NB4 (cell line): ENCODE data around the gene SEPTIN11.
"Not testable (repeated sequence)": the region's sequence is repeated elsewhere in the genome, so short reads cannot be mapped to it uniquely, and the experiment has no call there.

Experiments used
- DNase-seq: peaks from one replicate; pipeline ENCODE4 v3.0.0; 2010; ENCODE audit warnings: low read depth
- H3K4me3 ChIP-seq: one replicate; pipeline ENCODE4 v1.5.1; 2011; ENCODE audit warnings: mild to moderate bottlenecking, low read depth, low read length, moderate library complexity
- MYC ChIP-seq: IDR thresholded peaks from 2 replicates; pipeline ENCODE4 v1.6.1; 2011; ENCODE audit warnings: low read depth, low read length
- POLR2A ChIP-seq: IDR thresholded peaks from 2 replicates; pipeline ENCODE4 v1.6.1; 2011; ENCODE audit warnings: mild to moderate bottlenecking; ENCODE audit not compliant: insufficient read length; ENCODE audit errors: extremely low read depth
- TF ChIP-seq, protein P1 (sequence below): IDR thresholded peaks from one replicate; pipeline ENCODE4 v1.5.1; 2012; ENCODE audit warnings: low read depth, low read length
- TF ChIP-seq, protein P2 (sequence below): IDR thresholded peaks from 2 replicates; pipeline ENCODE4 v1.6.1; 2011; ENCODE audit warnings: low read depth, low read length

Gene SEPTIN11

DNA sequence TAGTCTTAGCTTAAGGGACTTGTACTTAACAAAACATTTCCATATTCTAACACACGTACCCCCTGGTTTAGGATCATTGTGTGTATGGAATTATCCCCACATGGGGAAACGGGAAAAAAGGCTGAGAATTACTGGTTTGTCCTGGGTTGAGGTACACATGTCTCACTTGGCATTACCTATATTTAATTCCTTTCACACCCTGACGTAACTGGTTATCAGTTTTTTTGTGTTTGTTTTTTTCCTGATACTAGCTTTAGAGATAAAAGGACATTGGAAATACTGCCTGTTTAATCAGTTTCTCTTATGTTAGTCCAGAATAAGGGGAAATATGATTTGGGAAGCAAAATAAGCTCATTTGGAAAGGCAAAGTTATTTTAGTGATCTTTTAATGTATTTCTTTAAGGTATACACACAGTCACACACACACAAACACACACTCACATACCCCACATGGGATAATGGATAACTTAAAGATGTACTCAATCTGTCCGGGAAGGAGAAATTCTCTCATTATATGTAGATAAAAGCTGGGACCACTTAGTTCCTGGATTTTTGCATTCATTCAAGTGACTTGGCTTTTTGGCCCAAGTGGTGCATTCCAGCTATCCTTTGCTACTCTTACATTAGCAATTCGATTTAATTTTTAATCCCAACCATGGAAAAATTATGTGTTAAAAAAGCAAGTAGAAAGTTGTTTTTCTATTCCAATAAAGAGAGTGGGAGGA, 13.0 kb downstream of the SEPTIN11 start:
- no peak for DNase-seq
- TF ChIP-seq, protein P1, sequence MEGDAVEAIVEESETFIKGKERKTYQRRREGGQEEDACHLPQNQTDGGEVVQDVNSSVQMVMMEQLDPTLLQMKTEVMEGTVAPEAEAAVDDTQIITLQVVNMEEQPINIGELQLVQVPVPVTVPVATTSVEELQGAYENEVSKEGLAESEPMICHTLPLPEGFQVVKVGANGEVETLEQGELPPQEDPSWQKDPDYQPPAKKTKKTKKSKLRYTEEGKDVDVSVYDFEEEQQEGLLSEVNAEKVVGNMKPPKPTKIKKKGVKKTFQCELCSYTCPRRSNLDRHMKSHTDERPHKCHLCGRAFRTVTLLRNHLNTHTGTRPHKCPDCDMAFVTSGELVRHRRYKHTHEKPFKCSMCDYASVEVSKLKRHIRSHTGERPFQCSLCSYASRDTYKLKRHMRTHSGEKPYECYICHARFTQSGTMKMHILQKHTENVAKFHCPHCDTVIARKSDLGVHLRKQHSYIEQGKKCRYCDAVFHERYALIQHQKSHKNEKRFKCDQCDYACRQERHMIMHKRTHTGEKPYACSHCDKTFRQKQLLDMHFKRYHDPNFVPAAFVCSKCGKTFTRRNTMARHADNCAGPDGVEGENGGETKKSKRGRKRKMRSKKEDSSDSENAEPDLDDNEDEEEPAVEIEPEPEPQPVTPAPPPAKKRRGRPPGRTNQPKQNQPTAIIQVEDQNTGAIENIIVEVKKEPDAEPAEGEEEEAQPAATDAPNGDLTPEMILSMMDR: no peak
- TF ChIP-seq, protein P2, sequence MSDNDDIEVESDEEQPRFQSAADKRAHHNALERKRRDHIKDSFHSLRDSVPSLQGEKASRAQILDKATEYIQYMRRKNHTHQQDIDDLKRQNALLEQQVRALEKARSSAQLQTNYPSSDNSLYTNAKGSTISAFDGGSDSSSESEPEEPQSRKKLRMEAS: no peak
- no peak for TF ChIP-seq POLR2A
- no peak for TF ChIP-seq MYC
- H3K4me3 ChIP-seq: no peak overlapping the region

DNA sequence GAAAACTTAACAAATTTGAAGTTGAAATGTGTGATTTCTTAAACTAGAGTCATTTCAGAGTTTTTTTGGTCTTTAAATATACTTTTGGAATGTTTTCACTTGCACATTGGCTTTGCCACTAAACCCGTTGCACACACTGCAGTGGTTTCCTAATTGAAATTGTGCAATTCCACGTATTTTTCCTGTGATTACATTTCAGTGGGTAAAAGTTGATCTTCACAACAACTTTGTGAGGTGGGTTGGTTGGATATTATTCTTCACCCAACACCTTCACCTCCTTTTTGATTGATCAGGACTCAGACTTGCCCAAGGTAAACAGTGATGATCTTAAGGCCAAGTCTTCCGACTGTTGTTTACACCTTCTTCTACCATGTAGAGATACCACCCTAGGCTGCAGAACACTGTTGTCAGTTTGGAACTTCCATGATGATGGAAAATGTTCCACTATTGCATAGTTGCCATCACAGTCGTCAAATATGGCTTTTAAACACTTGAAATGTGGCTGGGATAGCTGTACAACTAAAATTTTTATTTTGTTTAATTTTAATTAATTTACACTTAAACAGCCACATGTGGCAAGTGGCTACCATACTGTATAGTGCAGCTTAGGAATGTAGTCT, 13.7 kb downstream of the SEPTIN11 start:
- no peak overlapping the region for H3K4me3 ChIP-seq
- no peak for TF ChIP-seq POLR2A
- TF ChIP-seq, protein P1: no peak
- no peak for TF ChIP-seq MYC
- TF ChIP-seq, protein P2: no peak
- no peak for DNase-seq

DNA sequence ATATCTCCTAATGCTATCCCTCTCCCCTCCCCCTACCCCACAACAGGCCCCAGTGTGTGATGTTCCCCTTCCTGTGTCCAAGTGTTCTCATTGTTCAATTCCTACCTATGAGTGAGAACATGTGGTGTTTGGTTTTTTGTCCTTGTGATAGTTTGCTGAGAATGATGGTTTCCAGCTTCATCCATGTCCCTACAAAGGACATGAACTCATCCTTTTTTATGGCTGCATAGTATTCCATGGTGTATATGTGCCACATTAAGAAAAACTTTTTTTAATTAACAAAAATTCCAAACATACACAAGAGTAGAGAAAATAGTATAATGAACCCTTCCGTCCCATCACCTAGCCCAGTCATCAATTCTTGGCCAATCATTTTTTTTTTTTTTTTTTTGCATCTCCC, 14.4 kb downstream of the SEPTIN11 start:
- not testable (repeated sequence) for H3K4me3 ChIP-seq, DNase-seq

DNA sequence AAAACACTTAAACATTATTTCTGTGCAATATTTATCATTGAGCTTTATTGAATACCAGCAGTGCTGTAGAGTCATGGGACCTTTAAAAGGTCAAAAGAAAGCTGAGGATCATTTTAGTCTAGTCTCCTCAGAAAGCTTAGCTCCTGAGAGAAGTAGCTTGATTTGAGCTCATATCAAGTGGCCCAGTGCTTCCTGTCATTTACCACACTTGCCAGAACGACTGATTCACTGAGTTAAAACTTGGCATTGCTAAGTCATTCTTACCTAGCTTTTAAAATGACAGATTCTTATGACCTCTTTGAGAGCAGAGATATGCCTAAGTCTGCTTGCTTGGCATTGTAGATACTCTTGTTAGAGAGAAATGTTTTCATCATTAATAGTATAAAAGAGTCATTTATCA, 15.2 kb downstream of the SEPTIN11 start:
- DNase-seq: no peak
- no peak overlapping the region for H3K4me3 ChIP-seq
- TF ChIP-seq POLR2A: no peak
- TF ChIP-seq MYC: no peak
- TF ChIP-seq, protein P2: no peak
- TF ChIP-seq, protein P1: no peak

DNA sequence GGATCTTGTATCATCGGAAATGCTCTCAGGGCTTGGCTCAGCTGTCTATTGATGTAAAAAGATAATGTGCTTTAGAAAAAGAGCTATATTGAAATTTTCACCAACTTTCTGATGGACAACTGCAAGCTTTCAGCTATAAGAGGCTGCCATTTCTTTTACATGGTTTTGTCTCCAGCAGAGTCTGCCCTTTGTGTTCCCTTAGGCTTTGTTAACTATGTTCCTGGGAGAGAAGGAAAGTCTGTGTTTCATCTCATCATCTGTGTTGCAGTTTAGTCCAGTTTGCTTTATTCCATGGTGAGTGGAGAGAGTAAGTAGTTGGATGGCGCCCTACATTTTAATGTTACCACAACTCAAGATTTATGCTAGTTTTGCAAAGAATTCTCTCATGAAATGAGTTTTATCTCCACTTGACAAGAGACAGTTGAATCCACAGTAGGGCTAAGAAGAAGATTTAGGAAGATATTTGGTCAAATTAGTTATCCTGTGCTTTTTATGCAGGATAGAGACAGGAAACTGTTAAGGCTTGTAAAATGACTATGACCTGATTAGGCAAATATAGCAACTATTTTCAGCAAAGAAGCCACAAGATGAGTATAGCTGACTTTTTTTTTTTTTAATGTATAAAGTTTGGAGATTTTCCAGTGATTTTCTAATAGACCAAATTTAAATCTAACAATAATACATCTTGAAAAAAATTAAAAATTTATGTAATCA, 16.5 kb downstream of the SEPTIN11 start:
- no peak for DNase-seq
- TF ChIP-seq POLR2A (no peak), MYC (no peak)
- TF ChIP-seq, protein P1: no peak
- TF ChIP-seq, protein P2: no peak
- no peak overlapping the region for H3K4me3 ChIP-seq

DNA sequence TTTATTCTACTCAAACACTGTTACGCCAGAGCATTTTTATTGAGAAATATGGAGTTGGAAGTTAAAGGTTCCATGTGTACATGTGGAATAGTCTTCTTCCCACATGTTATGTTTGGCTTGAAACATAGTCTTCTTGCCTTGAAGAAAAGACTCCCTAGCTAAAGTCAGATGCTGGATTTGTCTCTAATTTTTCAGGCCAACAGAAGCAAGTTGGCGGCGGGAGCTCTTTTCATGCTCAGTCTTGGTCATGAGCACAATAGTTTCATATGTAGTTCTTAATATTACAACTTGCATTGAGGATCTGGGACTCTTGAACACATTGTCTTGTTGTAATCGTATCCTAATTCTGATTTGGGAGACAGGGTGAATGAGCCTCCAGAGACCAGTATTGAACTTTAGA, 19.4 kb downstream of the SEPTIN11 start:
- TF ChIP-seq, protein P1: no peak
- TF ChIP-seq, protein P2: no peak
- TF ChIP-seq POLR2A: no peak
- TF ChIP-seq MYC: no peak
- DNase-seq: no peak
- no peak overlapping the region for H3K4me3 ChIP-seq
